Activated naive CD4-positive, alpha-beta T cell (primary cell): ENCODE results near the gene YLPM1.

ENCODE experiments used
- DNase-seq, 4 experiments: peaks; one replicate each; lab custom pipeline; 2025; lab: John Stamatoyannopoulos, UW

The YLPM1 gene

GRCh38 chr14:74840603-74841030 is 77.5 kb downstream of the YLPM1 start:
- no peak for DNase-seq

- no peak for DNase-seq
Observed at GRCh38 chr14:74841230-74842207, 78.4 kb downstream of the YLPM1 start.

- no peak for DNase-seq
Observed at GRCh38 chr14:74843653-74844052, 80.5 kb downstream of the YLPM1 start.

- no peak for DNase-seq
Observed at GRCh38 chr14:74846168-74846567, 83.1 kb downstream of the YLPM1 start.

- DNase-seq: no peak
Observed at GRCh38 chr14:74846968-74847665, 84.0 kb downstream of the YLPM1 start.

- no peak for DNase-seq
Observed at GRCh38 chr14:74848768-74849167, 85.7 kb downstream of the YLPM1 start.

- no peak for DNase-seq
Observed at GRCh38 chr14:74852922-74853530, 89.9 kb downstream of the YLPM1 start.

GRCh38 chr14:74853581-74853980 is 90.5 kb downstream of the YLPM1 start:
- DNase-seq: no peak

GRCh38 chr14:74855021-74855420 is 91.9 kb downstream of the YLPM1 start:
- no peak for DNase-seq

- DNase-seq: no peak
Observed at GRCh38 chr14:74855945-74856344, 92.8 kb downstream of the YLPM1 start.

GRCh38 chr14:74856366-74856765 is 93.2 kb downstream of the YLPM1 start:
- DNase-seq: no peak

GRCh38 chr14:74858022-74858421 is 94.9 kb downstream of the YLPM1 start:
- DNase-seq: no peak

GRCh38 chr14:74859757-74860552 is 96.8 kb downstream of the YLPM1 start:
- no peak for DNase-seq

GRCh38 chr14:74860899-74861733 is 98.0 kb downstream of the YLPM1 start:
- peak; percentile 72 to 97 (median 94) for DNase-seq

- no peak for DNase-seq
Observed at GRCh38 chr14:74861734-74862090, 98.6 kb downstream of the YLPM1 start.

GRCh38 chr14:74863274-74863673 is 100.2 kb downstream of the YLPM1 start:
- no peak for DNase-seq

GRCh38 chr14:74864198-74864597 is 101.1 kb downstream of the YLPM1 start:
- DNase-seq: no peak

- no peak for DNase-seq
Observed at GRCh38 chr14:74865156-74865555, 102.0 kb downstream of the YLPM1 start.

GRCh38 chr14:74866708-74867389 is 103.7 kb downstream of the YLPM1 start:
- DNase-seq: no peak

GRCh38 chr14:74867673-74868072 is 104.6 kb downstream of the YLPM1 start:
- DNase-seq: peak in 2 of 4 experiments; percentile 5 to 18
